HepG2 (cell line): Measurements from ENCODE around the gene CAPN10. TPM values are rescaled to one million over a fixed set of nuclear protein-coding genes. Genes with fewer than 3 reads are reported as not detected.

Source experiments
- BRCA1 ChIP-seq: sonication (generic); formaldehyde crosslinking; IDR thresholded peaks from 2 replicates; pipeline ENCODE4 v1.4.0; 2020; ENCODE audit warnings: missing genetic modification reagents
- BRF2 ChIP-seq: sonication (generic); formaldehyde crosslinking; IDR thresholded peaks from 2 replicates; pipeline ENCODE4 v1.8.1; 2022; ENCODE audit warnings: mild to moderate bottlenecking, missing genetic modification reagents
- E2F2 ChIP-seq: sonication (generic); formaldehyde crosslinking; IDR thresholded peaks from 2 replicates; pipeline ENCODE4 v1.4.0; 2020; ENCODE audit warnings: missing genetic modification reagents, borderline replicate concordance
- IKZF1 ChIP-seq: fragments of 450-650 bp; IDR thresholded peaks from 2 replicates; pipeline ENCODE4 v1.7.1; 2016
- MXI1 ChIP-seq: IDR thresholded peaks from 3 replicates; pipeline ENCODE4 v1.6.1; 2012; ENCODE audit warnings: low read depth, low read length, inconsistent platforms, borderline replicate concordance
- NCOA5 ChIP-seq: sonication (generic); formaldehyde crosslinking; IDR thresholded peaks from 2 replicates; pipeline ENCODE4 v1.4.0; 2020; ENCODE audit warnings: missing genetic modification reagents
- NFE2L2 ChIP-seq: fragments of 150-350 bp; IDR thresholded peaks from 2 replicates; pipeline ENCODE4 v1.6.1; 2014; ENCODE audit warnings: low read length
- NFKB2 ChIP-seq: sonication (generic); formaldehyde crosslinking; IDR thresholded peaks from 2 replicates; pipeline ENCODE4 v1.4.0; 2020; ENCODE audit warnings: missing genetic modification reagents, borderline replicate concordance
- NFYC ChIP-seq: IDR thresholded peaks from 2 replicates; pipeline ENCODE4 v1.6.1; 2016; ENCODE audit warnings: missing genetic modification reagents, missing compliant biosample characterization
- POGZ ChIP-seq: sonication (generic); formaldehyde crosslinking; IDR thresholded peaks from 2 replicates; pipeline ENCODE4 v1.4.0; 2020; ENCODE audit warnings: mild to moderate bottlenecking, missing genetic modification reagents
- RFXAP ChIP-seq: sonication (generic); formaldehyde crosslinking; IDR thresholded peaks from 2 replicates; pipeline ENCODE4 v1.4.0; 2020; ENCODE audit warnings: missing genetic modification reagents, borderline replicate concordance
- SP140L ChIP-seq: sonication (generic); formaldehyde crosslinking; IDR thresholded peaks from 2 replicates; pipeline ENCODE4 v1.4.0; 2020; ENCODE audit warnings: missing genetic modification reagents, borderline replicate concordance
- TFDP1 ChIP-seq: IDR thresholded peaks from 2 replicates; pipeline ENCODE4 v1.6.1; 2016; ENCODE audit warnings: missing compliant biosample characterization, missing genetic modification reagents, borderline replicate concordance
- ZBTB37 ChIP-seq: sonication (generic); formaldehyde crosslinking; IDR thresholded peaks from 2 replicates; pipeline ENCODE4 v1.4.0; 2020; ENCODE audit warnings: mild to moderate bottlenecking, missing genetic modification reagents
- ZFP36 ChIP-seq: fragments of 150-350 bp; IDR thresholded peaks from 2 replicates; pipeline ENCODE4 v1.6.1; 2018; ENCODE audit warnings: borderline replicate concordance, low read length, low read depth; ENCODE audit not compliant: partially characterized antibody
- ZFP62 ChIP-seq: sonication (generic); formaldehyde crosslinking; IDR thresholded peaks from 2 replicates; pipeline ENCODE4 v1.4.0; 2020; ENCODE audit warnings: missing genetic modification reagents
- ZFX ChIP-seq: sonication (generic); formaldehyde crosslinking; IDR thresholded peaks from 2 replicates; pipeline ENCODE4 v1.4.0; 2020; ENCODE audit warnings: mild to moderate bottlenecking, low read depth, missing genetic modification reagents, moderate library complexity
- ZGPAT ChIP-seq: IDR thresholded peaks from 2 replicates; pipeline ENCODE4 v1.6.1; 2016; ENCODE audit warnings: mild to moderate bottlenecking
- ZMYM2 ChIP-seq: sonication (generic); formaldehyde crosslinking; IDR thresholded peaks from 2 replicates; pipeline ENCODE4 v1.8.0; 2022; ENCODE audit warnings: mild to moderate bottlenecking, missing genetic modification reagents
- ZNF12 ChIP-seq: sonication (generic); formaldehyde crosslinking; IDR thresholded peaks from 2 replicates; pipeline ENCODE4 v1.5.0; 2020; ENCODE audit warnings: missing genetic modification reagents
- ZNF180 ChIP-seq: sonication (generic); formaldehyde crosslinking; IDR thresholded peaks from 2 replicates; pipeline ENCODE4 v1.4.0; 2020; ENCODE audit warnings: low read depth, missing genetic modification reagents, borderline replicate concordance
- ZNF260 ChIP-seq: sonication (generic); formaldehyde crosslinking; IDR thresholded peaks from 2 replicates; pipeline ENCODE4 v1.4.0; 2020; ENCODE audit warnings: missing genetic modification reagents, low read depth, mild to moderate bottlenecking, borderline replicate concordance
- ZNF431 ChIP-seq: sonication (generic); formaldehyde crosslinking; IDR thresholded peaks from 2 replicates; pipeline ENCODE4 v1.9.0; 2022; ENCODE audit warnings: missing genetic modification reagents, low read depth, mild to moderate bottlenecking, borderline replicate concordance
- ZNF660 ChIP-seq: sonication (generic); formaldehyde crosslinking; IDR thresholded peaks from 2 replicates; pipeline ENCODE4 v1.5.1; 2020; ENCODE audit warnings: mild to moderate bottlenecking, low read depth, missing genetic modification reagents, borderline replicate concordance
- polyA plus RNA-seq, 8 experiments: library from polyadenylated mRNA; depleted of rRNA in 3 of 8; stranded (reverse) in 7 of 8; unstranded in 1 of 8; fragments of >200 nt; fragmentation: Illumina TruSeq in 4 of 8; extraction: Trizol in 4 of 8; gene quantifications; 2 replicates each; pipeline versions ENCODE4 v1.2.1 to v1.2.3, GENCODE V29; 2011 to 2016; ENCODE audit warnings: low read depth in 4 of 8, missing spikeins in 1 of 8, mixed read lengths in 1 of 8; ENCODE audit not compliant: insufficient read depth in 1 of 8
- total RNA-seq, 5 experiments: library from RNA; depleted of rRNA; stranded (reverse); fragments of >200 nt; fragmentation: Illumina TruSeq; extraction: Trizol; gene quantifications; 2 replicates each; pipeline ENCODE4 v1.2.3, GENCODE V29; 2016; ENCODE audit warnings: low read depth in 1 of 5

CAPN10 gene
- total and polyA plus RNA-seq, 2 of the 13 experiments (the other 11 are each of a cell fraction or from before 2014, with no cell fraction given) = 27.6 to 32.4 TPM

GRCh38 chr2:240586198-240586918 is at the start of gene CAPN10 (continued):
- TF ChIP-seq ZFP62 (CRISPR knock-in tag) = peak; percentile 85; the same call in 1 of the 2 replicates
- no peak; the same call in none of the 2 replicates for TF ChIP-seq BRCA1 (CRISPR knock-in tag)
- no peak for TF ChIP-seq ZFP36
- peak; percentile 85 for TF ChIP-seq NFYC
- peak; percentile 97 for TF ChIP-seq ZFX (CRISPR knock-in tag)
- peak; percentile 89; the same call in 2 of the 3 replicates for TF ChIP-seq MXI1
- TF ChIP-seq TFDP1 (CRISPR knock-in tag) = peak; percentile 63; the same call in 1 of the 2 replicates
- TF ChIP-seq ZNF12 (CRISPR knock-in tag) = peak; percentile 69; the same call in 1 of the 2 replicates
- no peak for TF ChIP-seq NFKB2
- TF ChIP-seq IKZF1 = no peak
- TF ChIP-seq BRF2 (CRISPR knock-in tag) = peak; percentile 80; the same call in 1 of the 2 replicates
- TF ChIP-seq NFE2L2 = no peak
- TF ChIP-seq ZGPAT (CRISPR knock-in tag) = peak; percentile 90
- TF ChIP-seq POGZ (CRISPR knock-in tag) = peak; percentile 91
- TF ChIP-seq E2F2 (CRISPR knock-in tag) = peak; percentile 88; the same call in 1 of the 2 replicates
- TF ChIP-seq ZNF431 (CRISPR knock-in tag) = no peak
- TF ChIP-seq ZNF660 (CRISPR knock-in tag) = no peak
- TF ChIP-seq ZMYM2 (CRISPR knock-in tag) = no peak
- no peak for TF ChIP-seq NCOA5
- peak; percentile 33; the same call in 1 of the 2 replicates for TF ChIP-seq RFXAP (CRISPR knock-in tag)
- peak; percentile 48; the same call in 1 of the 2 replicates for TF ChIP-seq ZNF180 (CRISPR knock-in tag)
- TF ChIP-seq SP140L (CRISPR knock-in tag) = no peak
- TF ChIP-seq ZBTB37 = no peak
- 0 out of 2 replicates have a peak, but pooled peaks have one; percentile 91 for TF ChIP-seq ZNF260 (CRISPR knock-in tag)
